HL-60/S4 treated with retinoic acid at 250 ng/mL for 4 days and 3 days (cell line): Measurements from ENCODE around the gene SLC17A4.
"Not testable (repeated sequence)": the region's sequence is repeated elsewhere in the genome, so short reads cannot be mapped to it uniquely, and the experiment has no call there.

Experiments used
- in situ Hi-C: fragments of 300-500 bp; cut with MboI; formaldehyde crosslinking; loops from 2 replicates; pipeline ENCODE4 v1.7.0; 2022; ENCODE audit warnings: low sequenced_read_pairs

Gene SLC17A4

GRCh38 chr6:25754535-25754934, at the start of gene SLC17A4:
Gene SLC17A4, plus strand, starts transcription at chr6:25754742. Its CDS starts 7,221 bp downstream, at chr6:25761963.
- in situ Hi-C loops = no loop called here

- in situ Hi-C loops = no loop called here
These were observed 48.1 kb upstream of the SLC17A4 start for GRCh38 chr6:25706314-25707014.

- in situ Hi-C loops = no loop called here
These were observed 44.8 kb upstream of the SLC17A4 start for GRCh38 chr6:25709761-25710160.

- in situ Hi-C loops = no loop called here
These were observed 44.3 kb upstream of the SLC17A4 start for GRCh38 chr6:25710287-25710686.

GRCh38 chr6:25713824-25714223, 40.7 kb upstream of the SLC17A4 start:
- in situ Hi-C loops = no loop called here

- in situ Hi-C loops = no loop called here
These were observed 39.8 kb upstream of the SLC17A4 start for GRCh38 chr6:25714765-25715164.

GRCh38 chr6:25715794-25716193, 38.7 kb upstream of the SLC17A4 start:
- in situ Hi-C loops = no loop called here

- in situ Hi-C loops = no loop called here
These were observed 36.4 kb upstream of the SLC17A4 start for GRCh38 chr6:25717866-25718740.

- in situ Hi-C loops = no loop called here
These were observed 28.2 kb upstream of the SLC17A4 start for GRCh38 chr6:25726122-25726911.

- in situ Hi-C loops = no loop called here
These were observed 27.5 kb upstream of the SLC17A4 start for GRCh38 chr6:25727028-25727427.

- in situ Hi-C loops = no loop called here
These were observed 23.6 kb upstream of the SLC17A4 start for GRCh38 chr6:25730907-25731306.

GRCh38 chr6:25731721-25732120, 22.8 kb upstream of the SLC17A4 start:
- in situ Hi-C loops = no loop called here

- in situ Hi-C loops = no loop called here
These were observed 21.9 kb upstream of the SLC17A4 start for GRCh38 chr6:25732468-25733198.

GRCh38 chr6:25735261-25735660, 19.3 kb upstream of the SLC17A4 start:
- in situ Hi-C loops = no loop called here

GRCh38 chr6:25743868-25744267, 10.7 kb upstream of the SLC17A4 start:
- in situ Hi-C loops = no loop called here

- in situ Hi-C loops = no loop called here
These were observed 8.7 kb upstream of the SLC17A4 start for GRCh38 chr6:25745836-25746235.

- in situ Hi-C loops = no loop called here
These were observed 7.6 kb upstream of the SLC17A4 start for GRCh38 chr6:25746968-25747367.

- in situ Hi-C loops = no loop called here
These were observed 7.1 kb upstream of the SLC17A4 start for GRCh38 chr6:25747477-25747876.

GRCh38 chr6:25748049-25748448, 6.5 kb upstream of the SLC17A4 start:
- in situ Hi-C loops = no loop called here

- in situ Hi-C loops = not testable (repeated sequence)
These were observed 5.7 kb upstream of the SLC17A4 start for GRCh38 chr6:25748601-25749517.
